ENCODE results near the gene ABI1. TPM values are rescaled to one million over a fixed set of nuclear protein-coding genes. Genes with fewer than 3 reads are reported as not detected.

Gene ABI1
- total and polyA plus RNA-seq, 2 of the 4 experiments (the other 2 are of a cell fraction): 49.6 to 71.3 TPM

DNA sequence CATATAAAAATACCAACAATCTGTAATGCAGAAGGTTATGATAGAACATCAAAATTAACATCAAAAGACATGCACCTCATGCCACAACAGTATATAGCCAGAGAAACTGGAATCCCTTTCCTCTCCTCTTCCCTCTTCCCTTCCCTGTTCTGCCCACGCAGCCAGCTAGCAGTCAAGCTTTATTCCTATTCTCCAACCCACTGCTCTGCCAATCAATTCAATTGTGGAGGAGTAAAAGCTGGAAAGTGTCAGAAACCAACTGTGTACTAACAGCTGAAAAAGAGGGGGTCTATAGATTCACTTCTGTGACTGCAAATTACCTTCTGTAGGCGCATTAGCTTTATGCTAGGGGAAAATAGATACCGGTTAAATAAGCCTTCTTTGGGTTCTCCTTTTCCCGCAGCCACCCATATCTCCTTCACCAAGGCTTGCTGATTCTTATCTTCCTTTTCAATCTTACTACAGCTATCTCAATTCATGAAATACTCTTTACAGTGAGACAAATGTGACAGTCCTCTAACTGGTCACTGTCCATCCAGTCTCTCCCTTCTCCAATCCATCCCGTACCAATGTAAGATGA lies 16.3 kb downstream of the ABI1 start:
- peaks cover 2% of the 10 kb centered on the region for H3K4me1 ChIP-seq (ENCODE audit: control insufficient read depth, insufficient read depth, low read length)
- H3K4ac ChIP-seq (ENCODE audit: low read depth, low read length): no peak overlapping the region
- H3K23ac ChIP-seq (ENCODE audit: low read depth, low read length): no peak overlapping the region
- no peak for TF ChIP-seq RAD21 (IDR thresholded peaks at IDR 0.05; ENCODE audit: low read length)
- no peak for TF ChIP-seq FOS (IDR thresholded peaks at IDR 0.05; ENCODE audit: low read depth, low read length)
- TF ChIP-seq MAZ (IDR thresholded peaks at IDR 0.05; ENCODE audit: borderline replicate concordance, low read depth, low read length): no peak
- TF ChIP-seq BHLHE40 (IDR thresholded peaks at IDR 0.05; ENCODE audit: low read depth, low read length): no peak
- TF ChIP-seq NFE2L2 (IDR thresholded peaks at IDR 0.05; ENCODE audit: low read depth, low read length): no peak
- no peak for TF ChIP-seq ELK1 (IDR thresholded peaks at IDR 0.05; ENCODE audit: borderline replicate concordance, low read depth, low read length)
- no peak for TF ChIP-seq CEBPB (IDR thresholded peaks at IDR 0.05; ENCODE audit: low read depth, low read length)
- no peak for TF ChIP-seq RFX5 (IDR thresholded peaks at IDR 0.05; ENCODE audit: low read depth, low read length)
- TF ChIP-seq MXI1 (IDR thresholded peaks at IDR 0.05; ENCODE audit: borderline replicate concordance, low read depth, low read length): no peak
- no peak for TF ChIP-seq MAFK (IDR thresholded peaks at IDR 0.05; ENCODE audit: low read depth, low read length)
- TF ChIP-seq USF2 (IDR thresholded peaks at IDR 0.05; ENCODE audit: low read depth, low read length): no peak
- TF ChIP-seq, protein P1, sequence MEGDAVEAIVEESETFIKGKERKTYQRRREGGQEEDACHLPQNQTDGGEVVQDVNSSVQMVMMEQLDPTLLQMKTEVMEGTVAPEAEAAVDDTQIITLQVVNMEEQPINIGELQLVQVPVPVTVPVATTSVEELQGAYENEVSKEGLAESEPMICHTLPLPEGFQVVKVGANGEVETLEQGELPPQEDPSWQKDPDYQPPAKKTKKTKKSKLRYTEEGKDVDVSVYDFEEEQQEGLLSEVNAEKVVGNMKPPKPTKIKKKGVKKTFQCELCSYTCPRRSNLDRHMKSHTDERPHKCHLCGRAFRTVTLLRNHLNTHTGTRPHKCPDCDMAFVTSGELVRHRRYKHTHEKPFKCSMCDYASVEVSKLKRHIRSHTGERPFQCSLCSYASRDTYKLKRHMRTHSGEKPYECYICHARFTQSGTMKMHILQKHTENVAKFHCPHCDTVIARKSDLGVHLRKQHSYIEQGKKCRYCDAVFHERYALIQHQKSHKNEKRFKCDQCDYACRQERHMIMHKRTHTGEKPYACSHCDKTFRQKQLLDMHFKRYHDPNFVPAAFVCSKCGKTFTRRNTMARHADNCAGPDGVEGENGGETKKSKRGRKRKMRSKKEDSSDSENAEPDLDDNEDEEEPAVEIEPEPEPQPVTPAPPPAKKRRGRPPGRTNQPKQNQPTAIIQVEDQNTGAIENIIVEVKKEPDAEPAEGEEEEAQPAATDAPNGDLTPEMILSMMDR (conservative IDR thresholded peaks at IDR 0.05; ENCODE audit: low read depth, low read length): no peak
- no peak for TF ChIP-seq CHD1 (IDR thresholded peaks at IDR 0.05; ENCODE audit: low read depth, low read length)
- no peaks in the 10 kb centered on the region for H3K27me3 ChIP-seq (ENCODE audit: control insufficient read depth, insufficient read depth, low read length)
- no peak overlapping the region for H3K18ac ChIP-seq (ENCODE audit: low read depth, low read length)
- ChIA-PET POLR2A (ENCODE audit: unreplicated experiment) (no interaction called here), CTCF (interaction anchor here (0.5 kb wide), 1 partner anchor 38 kb away, joined by 3 read pairs; no protein-coding TSS in a partner anchor)
- no CpG with 5 or more reads among the region's 5 CpGs for WGBS, 2 experiments (ENCODE audit: extremely low coverage in 2 of 2, insufficient read length in 1 of 2)
- H3K9me3 ChIP-seq (ENCODE audit: control insufficient read depth, insufficient read depth, low read length): no peaks in the 10 kb centered on the region
- no peak overlapping the region for H2AK9ac ChIP-seq (replicated peaks; ENCODE audit: low read depth, low read length, poor library complexity)
- H4K91ac ChIP-seq (ENCODE audit: insufficient read depth, low read depth, low read length): no peak overlapping the region
- ATAC-seq (ENCODE audit: low read depth): no peak
- no peaks in the 10 kb centered on the region for H3K36me3 ChIP-seq (ENCODE audit: control insufficient read depth, insufficient read depth, low read length)
- peaks cover 14% of the 10 kb centered on the region; the same call in 1 of the 2 replicates for H3K9me1 ChIP-seq (ENCODE audit: insufficient read depth, low read length)
- DNase-seq: no peak
- intact Hi-C loops (cut with micrococcal nuclease): loop anchor here (5.0 kb wide), 1 partner anchor 37 kb away; no protein-coding TSS in a partner anchor
- peaks cover 54% of the 10 kb centered on the region for H4K20me1 ChIP-seq (ENCODE audit: insufficient read depth, low read length)
- H3K9ac ChIP-seq (ENCODE audit: low read depth, low read length): no peak overlapping the region
- dilution Hi-C loops (cut with HindIII; ENCODE audit: low sequenced_read_pairs, unreplicated experiment): no loop called here
- H2BK5ac ChIP-seq (ENCODE audit: low read depth, low read length, poor library complexity, severe bottlenecking): no peak overlapping the region
- no peak overlapping the region for H3K4me3 ChIP-seq (ENCODE audit: insufficient read depth, low read depth, low read length)
- H3K14ac ChIP-seq (replicated peaks; ENCODE audit: low read depth, low read length): no peak overlapping the region
- no peak overlapping the region for H3K56ac ChIP-seq (ENCODE audit: extremely low read depth, insufficient read depth, low read length)
- H2AFZ ChIP-seq (replicated peaks; ENCODE audit: low read length, poor library complexity): no peak overlapping the region
- H3K27ac ChIP-seq (ENCODE audit: insufficient read depth, low read length): no peak overlapping the region
- BruUV-seq (replicated peaks): no TSS peak
- H3K79me1 ChIP-seq (ENCODE audit: low read depth in 1 of 2, low read length in 2 of 2): peaks cover 19 to 68% of the 10 kb centered on the region in 2 experiments
- H3K4me2 ChIP-seq (ENCODE audit: low read depth, low read length): no peak overlapping the region
- in situ Hi-C loops (cut with MboI; ENCODE audit: low sequenced_read_pairs): no loop called here
- H2BK120ac ChIP-seq (ENCODE audit: low read depth, low read length): no peak overlapping the region
- H2BK20ac ChIP-seq (ENCODE audit: low read depth, low read length): no peak overlapping the region
- H2AK5ac ChIP-seq (ENCODE audit: low read depth, low read length): no peak overlapping the region
- no peak overlapping the region for H4K5ac ChIP-seq (ENCODE audit: low read depth, low read length)
- H4K8ac ChIP-seq (ENCODE audit: low read depth in 2 of 2, low read length in 2 of 2): no peak overlapping the region
- no peak overlapping the region for H2BK15ac ChIP-seq (ENCODE audit: low read depth, low read length)
